Measurements from ENCODE around the gene FILIP1L.
A peak's percentile ranks its signal among the peaks of the same experiment; 100 is the strongest.

Gene FILIP1L

GRCh38 chr3:99834211-99834957, 279.9 kb downstream of the FILIP1L start:
- H3K4me1 Mint-ChIP-seq, result no peaks in the 10 kb centered on the region
- CTCF ChIA-PET, result interaction anchor here (1.1 to 5.3 kb wide), 3 partner anchors 9 to 420 kb away, joined by 3 to 42 read pairs (median 6); no protein-coding TSS in a partner anchor
- no peaks in the 10 kb centered on the region for H3K27me3 Mint-ChIP-seq
- H3K36me3 Mint-ChIP-seq, result no peaks in the 10 kb centered on the region
- DNase-seq, result no peak
- H3K4me3 Mint-ChIP-seq, result no peak overlapping the region
- H3K9me3 Mint-ChIP-seq, result no peaks in the 10 kb centered on the region
- no peak overlapping the region for H3K27ac Mint-ChIP-seq

DNA sequence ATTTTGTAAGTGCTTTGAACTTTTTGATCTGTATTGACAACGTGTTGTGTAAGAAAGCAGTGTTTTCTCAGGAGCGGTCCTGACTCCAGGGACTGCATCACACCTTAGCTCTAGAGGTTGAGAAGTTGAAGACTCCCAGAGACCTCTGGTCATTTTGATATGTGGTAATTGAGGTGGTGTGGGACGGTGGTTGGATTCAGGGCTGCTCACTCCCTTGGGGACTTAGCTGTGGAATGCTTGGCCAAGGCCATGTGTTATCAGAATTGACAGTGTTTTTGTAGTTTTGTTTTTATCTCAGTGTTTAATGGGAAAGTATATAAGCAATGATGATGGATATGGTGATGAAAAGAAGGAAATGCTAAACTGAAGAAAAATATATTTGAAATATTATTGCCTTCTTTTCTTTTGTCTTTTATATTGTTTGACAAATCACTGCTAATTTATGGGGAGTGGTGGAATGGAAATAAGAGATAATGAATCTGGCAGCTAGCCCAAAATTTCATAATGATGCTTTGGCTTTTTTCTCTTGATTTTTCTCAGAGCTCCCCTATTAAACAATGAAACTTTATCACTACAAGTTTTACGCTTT, 280.6 kb downstream of the FILIP1L start:
- DNase-seq, result no peak
- CTCF ChIA-PET, result interaction anchor here (1.1 to 5.3 kb wide), 4 partner anchors 9 to 421 kb away, joined by 3 to 42 read pairs (median 4); no protein-coding TSS in a partner anchor
- Mint-ChIP-seq H3K36me3 (no peaks in the 10 kb centered on the region), H3K4me1 (no peaks in the 10 kb centered on the region), H3K27me3 (no peaks in the 10 kb centered on the region), H3K9me3 (no peaks in the 10 kb centered on the region), H3K4me3 (no peak overlapping the region), H3K27ac (no peak overlapping the region)

DNA sequence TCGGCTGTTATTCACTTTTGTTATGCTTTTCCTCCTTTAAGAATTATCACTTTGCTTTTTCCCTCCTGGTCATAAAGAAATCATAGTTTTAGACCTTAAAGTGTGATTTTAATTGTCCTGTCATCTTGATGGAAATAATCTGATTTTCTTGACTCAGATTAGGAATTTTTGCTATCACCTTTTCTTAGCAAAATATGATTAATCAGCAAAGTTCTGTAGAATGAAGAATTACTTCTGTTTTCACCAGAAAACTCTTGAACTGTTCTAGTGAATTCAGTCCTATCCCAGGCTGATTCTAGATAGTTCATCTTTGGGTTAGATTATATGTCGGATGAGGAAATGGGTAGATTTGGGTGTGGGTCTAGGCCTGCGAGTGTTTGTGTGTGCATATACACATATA, 284.5 kb downstream of the FILIP1L start:
- no peaks in the 10 kb centered on the region for H3K4me1 Mint-ChIP-seq
- no peak for DNase-seq
- CTCF ChIA-PET, result interaction anchor here (1.2 to 1.9 kb wide), 2 partner anchors 424 to 633 kb away, joined by 3 to 5 read pairs; no protein-coding TSS in a partner anchor
- H3K27ac Mint-ChIP-seq, result no peak overlapping the region
- no peak overlapping the region for H3K4me3 Mint-ChIP-seq
- H3K36me3 Mint-ChIP-seq, result no peaks in the 10 kb centered on the region
- no peaks in the 10 kb centered on the region for H3K27me3 Mint-ChIP-seq
- no peaks in the 10 kb centered on the region for H3K9me3 Mint-ChIP-seq

DNA sequence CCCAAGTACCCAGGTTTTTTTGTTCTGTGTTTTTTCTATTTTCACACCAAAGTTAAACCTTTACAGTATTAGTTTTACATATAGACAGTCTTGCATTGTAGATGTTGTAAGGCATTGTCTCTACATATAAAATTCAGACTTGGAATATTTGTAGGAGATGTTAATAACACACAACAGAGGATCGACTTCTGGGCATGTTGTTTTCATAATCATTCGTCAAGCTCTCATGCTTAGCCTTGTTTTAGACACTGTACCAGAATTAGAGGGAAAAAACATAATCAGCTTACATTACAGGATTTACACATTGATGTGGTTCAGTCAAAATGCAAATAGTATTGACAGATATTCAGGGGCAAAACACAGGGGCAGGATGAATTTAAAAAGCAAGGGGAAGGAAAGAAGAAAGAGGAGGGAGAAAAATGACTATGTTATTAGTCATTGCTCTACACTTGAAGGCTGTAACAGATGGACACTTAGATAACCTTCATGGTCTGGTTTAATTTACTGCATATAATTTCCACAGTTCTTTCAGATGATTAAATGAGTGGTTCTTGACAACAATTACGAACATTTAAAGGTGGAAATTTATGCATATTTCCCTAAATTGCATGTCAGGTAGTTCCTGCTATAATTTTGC, 289.2 kb downstream of the FILIP1L start:
- Mint-ChIP-seq H3K27me3 (no peaks in the 10 kb centered on the region), H3K4me1 (peaks cover 6% of the 10 kb centered on the region), H3K4me3 (no peak overlapping the region), H3K27ac (no peak overlapping the region), H3K9me3 (no peaks in the 10 kb centered on the region), H3K36me3 (no peaks in the 10 kb centered on the region)
- CTCF ChIA-PET, result no interaction called here
- DNase-seq, result no peak

- H3K36me3 Mint-ChIP-seq, result no peaks in the 10 kb centered on the region
- no peak for DNase-seq
- H3K4me3 Mint-ChIP-seq, result no peak overlapping the region
- no peaks in the 10 kb centered on the region for H3K9me3 Mint-ChIP-seq
- no peaks in the 10 kb centered on the region for H3K27me3 Mint-ChIP-seq
- CTCF ChIA-PET, result interaction anchor here (1.0 to 4.4 kb wide), 2 partner anchors 7 to 430 kb away, joined by 3 to 25 read pairs; no protein-coding TSS in a partner anchor
- H3K4me1 Mint-ChIP-seq, result peaks cover 13% of the 10 kb centered on the region
- no peak overlapping the region for H3K27ac Mint-ChIP-seq
Observed at GRCh38 chr3:99823723-99824711, 290.3 kb downstream of the FILIP1L start.

- Mint-ChIP-seq H3K36me3 (no peaks in the 10 kb centered on the region), H3K27ac (peak overlapping the region; percentile 96), H3K4me3 (peak overlapping the region; percentile 92), H3K4me1 (peaks cover 37% of the 10 kb centered on the region), H3K9me3 (no peaks in the 10 kb centered on the region), H3K27me3 (no peaks in the 10 kb centered on the region)
- CTCF ChIA-PET, result interaction anchor here (1.8 kb wide), 1 partner anchor 13 kb away, joined by 8 read pairs; no protein-coding TSS in a partner anchor
- no peak for DNase-seq
Observed at GRCh38 chr3:99818818-99819217, 295.5 kb downstream of the FILIP1L start.

DNA sequence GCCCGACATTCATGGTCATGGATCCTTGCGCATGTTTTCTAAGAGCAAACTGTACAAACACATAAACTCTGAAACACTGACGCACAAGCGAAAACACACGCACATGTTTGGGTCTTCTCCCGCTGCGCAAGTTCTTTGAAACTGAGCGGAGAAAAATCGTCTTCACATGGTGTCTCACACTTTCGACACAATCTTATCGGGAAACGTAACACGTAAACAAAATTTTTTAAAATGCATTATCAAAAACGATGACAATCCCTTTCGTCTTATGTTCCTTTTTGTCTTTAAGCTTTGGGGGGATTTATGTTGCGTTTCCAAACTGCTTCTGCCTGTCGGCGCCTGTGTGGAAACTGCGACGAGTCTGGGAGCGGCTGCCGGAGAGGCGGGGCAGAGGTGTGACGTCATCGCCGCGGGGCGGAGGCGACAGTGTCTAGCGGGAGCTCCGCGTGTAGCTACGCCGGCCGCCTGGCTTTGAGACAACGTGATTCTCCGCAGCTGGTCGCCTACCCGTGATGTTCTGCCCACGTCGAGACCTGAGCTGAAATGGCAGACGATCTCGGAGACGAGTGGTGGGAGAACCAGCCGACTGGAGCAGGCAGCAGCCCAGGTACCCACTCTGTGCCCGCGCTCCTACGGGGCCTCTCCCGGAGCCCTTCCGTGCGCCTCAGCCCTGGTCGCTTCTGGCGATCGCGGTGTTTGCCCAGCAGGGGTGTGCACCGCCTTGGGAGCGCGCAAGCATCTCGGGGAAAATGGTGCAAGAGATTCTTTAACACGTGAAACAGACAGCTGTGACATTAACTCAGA, 296.7 kb downstream of the FILIP1L start, which contains the start of gene CMSS1:
TSS of gene CMSS1 (plus strand) at position 426 of the 804 bp plus-strand sequence.
- Mint-ChIP-seq H3K27ac (peak within 1 kb of the TSS; percentile 96), H3K9me3 (no peaks in the 10 kb centered on the region), H3K4me3 (peak within 1 kb of the TSS; percentile 92), H3K36me3 (no peaks in the 10 kb centered on the region), H3K27me3 (no peaks in the 10 kb centered on the region), H3K4me1 (peaks cover 37% of the 10 kb centered on the region)
- CTCF ChIA-PET, result interaction anchor here (0.9 to 1.8 kb wide), 6 partner anchors 8 to 892 kb away, joined by 3 to 8 read pairs (median 4); partner anchors contain the start of gene TFG
- peak; percentile 97 for DNase-seq

GRCh38 chr3:99817047-99817436, 297.3 kb downstream of the FILIP1L start:
- CTCF ChIA-PET, result interaction anchor here (0.9 to 1.2 kb wide), 4 partner anchors 8 to 893 kb away, joined by 3 to 5 read pairs (median 4); partner anchors contain the start of gene TFG
- no peaks in the 10 kb centered on the region for H3K36me3 Mint-ChIP-seq
- H3K27ac Mint-ChIP-seq, result peak overlapping the region; percentile 96
- H3K4me1 Mint-ChIP-seq, result peaks cover 37% of the 10 kb centered on the region
- peaks cover 6% of the 10 kb centered on the region for H3K27me3 Mint-ChIP-seq
- H3K9me3 Mint-ChIP-seq, result no peaks in the 10 kb centered on the region
- peak; percentile 25 for DNase-seq
- peak overlapping the region; percentile 92 for H3K4me3 Mint-ChIP-seq

GRCh38 chr3:99810403-99810802, 303.9 kb downstream of the FILIP1L start:
- CTCF ChIA-PET, result interaction anchor here (1.2 kb wide), 1 partner anchor 16 kb away, joined by 3 read pairs; no protein-coding TSS in a partner anchor

GRCh38 chr3:99809565-99809964, 304.7 kb downstream of the FILIP1L start:
- Mint-ChIP-seq H3K9me3 (peaks cover 6% of the 10 kb centered on the region), H3K4me1 (no peaks in the 10 kb centered on the region), H3K36me3 (peaks cover 3% of the 10 kb centered on the region), H3K4me3 (no peak overlapping the region), H3K27me3 (peaks cover 11% of the 10 kb centered on the region), H3K27ac (no peak overlapping the region)
- DNase-seq, result no peak
- CTCF ChIA-PET, result interaction anchor here (0.7 to 1.3 kb wide), 2 partner anchors 8 to 12 kb away, joined by 3 read pairs; partner anchors contain the start of gene CMSS1

More at GRCh38 chr3:99810403-99810802, 303.9 kb downstream of the FILIP1L start:
- no peaks in the 10 kb centered on the region for H3K4me1 Mint-ChIP-seq
- peaks cover 2% of the 10 kb centered on the region for H3K36me3 Mint-ChIP-seq
- DNase-seq, result no peak
- H3K27ac Mint-ChIP-seq, result no peak overlapping the region
- H3K27me3 Mint-ChIP-seq, result peaks cover 11% of the 10 kb centered on the region
- no peak overlapping the region for H3K4me3 Mint-ChIP-seq
- peaks cover 5% of the 10 kb centered on the region for H3K9me3 Mint-ChIP-seq

- Mint-ChIP-seq H3K4me3 (no peak overlapping the region), H3K9me3 (peaks cover 12% of the 10 kb centered on the region), H3K4me1 (no peaks in the 10 kb centered on the region), H3K27ac (no peak overlapping the region), H3K27me3 (peaks cover 11% of the 10 kb centered on the region), H3K36me3 (peaks cover 3% of the 10 kb centered on the region)
- DNase-seq, result peak; percentile 47
- CTCF ChIA-PET, result interaction anchor here (0.6 to 1.5 kb wide), 7 partner anchors 9 to 1904 kb away, joined by 3 to 5 read pairs (median 4); partner anchors contain the start of gene CMSS1
Observed at GRCh38 chr3:99808163-99808794, 306.0 kb downstream of the FILIP1L start.

- CTCF ChIA-PET, result no interaction called here
- Mint-ChIP-seq H3K4me1 (no peaks in the 10 kb centered on the region), H3K36me3 (peaks cover 3% of the 10 kb centered on the region), H3K4me3 (no peak overlapping the region), H3K9me3 (peaks cover 12% of the 10 kb centered on the region), H3K27me3 (peaks cover 4% of the 10 kb centered on the region), H3K27ac (no peak overlapping the region)
- DNase-seq, result no peak
Observed at GRCh38 chr3:99805160-99805559, 309.1 kb downstream of the FILIP1L start.

All from activated naive CD4-positive, alpha-beta T cell treated with anti-CD3 and anti-CD28 coated beads, Interleukin-2, amount 10 ng/mL, durations not matched to agents 7 days and 5 days (primary cell).